Tibial nerve (tissue), 4 donors: Measurements from ENCODE around the gene ASPM. TPM values are rescaled to one million over a fixed set of nuclear protein-coding genes. Genes with fewer than 3 reads are reported as not detected.

ENCODE experiments used
- DNase-seq, 2 donors: peaks; one replicate each; pipeline ENCODE4 v3.0.0-alpha.2; 2019; ENCODE audit warnings: low spot score in 2 of 2
- H3K27ac ChIP-seq, 4 donors: fragments of 200-600 bp; sonication (generic) in 3 of 4; one replicate each; pipeline ENCODE4 v1.5.1; 2017 to 2019; ENCODE audit warnings: mild to moderate bottlenecking in 1 of 4
- H3K27me3 ChIP-seq, 2 donors: fragments of 200-600 bp; sonication (generic) in 1 of 2; one replicate each; pipeline versions ENCODE4 v1.5.1 to v1.6.0; 2017 to 2019
- H3K36me3 ChIP-seq, 3 donors: fragments of 200-600 bp; sonication (generic); one replicate each; pipeline ENCODE4 v1.5.1; 2018 to 2019
- H3K4me1 ChIP-seq, 4 donors: fragments of 200-600 bp; sonication (generic) in 3 of 4; one replicate each; pipeline ENCODE4 v1.5.1; 2017 to 2019
- H3K4me3 ChIP-seq, 4 donors: fragments of 200-600 bp; sonication (generic) in 3 of 4; one replicate each; pipeline ENCODE4 v1.5.1; 2017 to 2019; ENCODE audit warnings: mild to moderate bottlenecking in 1 of 4, moderate library complexity in 1 of 4
- H3K9me3 ChIP-seq, 4 donors: fragments of 200-600 bp; sonication (generic) in 3 of 4; one replicate each; pipeline ENCODE4 v1.5.1; 2017 to 2019
- EP300 ChIP-seq, 2 donors: sonication (generic); formaldehyde crosslinking; IDR thresholded peaks; one replicate each; pipeline ENCODE4 v1.6.1; 2017; ENCODE audit warnings: antibody characterized with exemption in 2 of 2, mild to moderate bottlenecking in 1 of 2
- POLR2A ChIP-seq, 2 donors: fragments of 450-650 bp; IDR thresholded peaks; one replicate each; pipeline ENCODE4 v1.6.1; 2017; ENCODE audit warnings: antibody characterized with exemption in 2 of 2, mild to moderate bottlenecking in 2 of 2, moderate library complexity in 2 of 2
- WGBS, 2 donors: methylation state at CpG; one replicate each; pipeline ENCODE4 v1.1.5; 2018; 5-methylcytosine and 5-hydroxymethylcytosine counted together
- total RNA-seq, 4 donors: library from RNA; depleted of rRNA; stranded (reverse); fragments of >200 nt; gene quantifications; one replicate each; pipeline ENCODE4 v1.1.0, GENCODE V29; 2016
- TF ChIP-seq, protein P1 (sequence below), 5 experiments: fragments of 200-600 bp in 3 of 5; fragments of 450-650 bp in 2 of 5; sonication (generic) in 3 of 5; IDR thresholded peaks; one replicate each; pipeline ENCODE4 v1.5.1; 2016 to 2019; ENCODE audit warnings: antibody characterized with exemption in 5 of 5, mild to moderate bottlenecking in 3 of 5, moderate library complexity in 2 of 5

ASPM gene
- total RNA-seq: under 1 TPM in 3 of 4 donors, not detected in 1; 0.22 to 0.60 (median 0.59) TPM

DNA sequence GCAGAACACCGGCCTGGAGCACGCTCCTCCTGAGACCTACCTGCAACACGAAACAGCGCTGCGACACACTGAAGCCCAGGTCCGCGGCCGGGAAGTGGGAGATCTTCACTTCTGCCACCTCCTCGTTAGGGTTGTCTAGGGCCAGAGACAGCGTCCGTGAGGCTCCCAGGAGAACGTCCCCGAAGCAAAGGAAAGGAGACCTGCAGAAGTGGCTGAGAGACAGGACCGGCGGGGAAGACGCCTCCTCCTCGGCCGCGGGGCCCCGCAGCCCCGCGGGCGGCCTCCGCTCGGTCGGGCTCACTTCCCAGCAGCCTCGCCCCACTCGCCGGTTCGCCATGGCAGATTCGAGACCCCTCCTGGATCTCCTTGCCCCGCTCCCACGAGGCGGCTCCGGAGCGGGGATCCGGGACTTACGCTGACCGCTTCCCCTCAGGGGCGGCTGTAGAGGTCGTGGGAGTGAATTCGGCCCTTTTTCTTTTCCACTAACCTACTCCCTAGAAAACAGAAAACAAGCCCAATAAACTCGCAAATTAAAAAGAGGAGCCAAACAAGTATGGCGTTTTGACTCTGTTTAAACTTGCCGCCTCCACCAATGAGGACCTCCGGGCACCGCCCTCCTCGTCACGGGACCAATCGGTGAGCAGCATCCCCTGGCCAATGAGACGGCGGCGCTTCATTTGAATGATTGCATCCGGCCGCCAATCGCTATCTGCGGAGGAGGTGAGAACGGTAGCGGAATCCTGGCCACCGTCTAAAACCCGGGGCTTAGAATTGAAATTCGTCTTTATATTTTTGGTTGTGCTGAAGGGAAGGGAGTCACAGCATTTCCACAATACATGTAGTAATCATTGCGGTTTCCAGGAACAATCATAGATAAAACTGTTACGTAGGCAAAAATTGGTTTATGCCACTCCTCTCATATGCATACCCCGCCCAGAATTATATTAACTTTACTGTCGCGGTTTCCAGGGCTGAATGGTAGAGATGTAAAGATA lies at the start of gene ASPM:
Gene ASPM, minus strand, starts transcription at position 569 of the 995 bp plus-strand sequence. Its CDS starts 232 bp downstream, at position 337.
- Histone ChIP-seq H3K9me3 (no peaks in the 10 kb centered on the region), H3K4me1 (peaks cover 0 to 26% (median 0%) of the 10 kb centered on the region in 4 donors), H3K27me3 (peaks cover 0 to 3% of the 10 kb centered on the region in 2 donors), H3K4me3 (peak within 1 kb of the TSS; percentile 43 to 65 (median 63)), H3K36me3 (no peaks in the 10 kb centered on the region), H3K27ac (peak within 1 kb of the TSS in 2 of 4 donors; percentile 50 to 54)
- peak; percentile 87 to 91 for DNase-seq
- WGBS, 2 donors: 1 to 2% methylated on average over 65 to 67 of the region's 67 CpGs
- peak in 1 of 2 donors; percentile 41 for TF ChIP-seq EP300 (IDR thresholded peaks at IDR 0.05)
- TF ChIP-seq, protein P1, sequence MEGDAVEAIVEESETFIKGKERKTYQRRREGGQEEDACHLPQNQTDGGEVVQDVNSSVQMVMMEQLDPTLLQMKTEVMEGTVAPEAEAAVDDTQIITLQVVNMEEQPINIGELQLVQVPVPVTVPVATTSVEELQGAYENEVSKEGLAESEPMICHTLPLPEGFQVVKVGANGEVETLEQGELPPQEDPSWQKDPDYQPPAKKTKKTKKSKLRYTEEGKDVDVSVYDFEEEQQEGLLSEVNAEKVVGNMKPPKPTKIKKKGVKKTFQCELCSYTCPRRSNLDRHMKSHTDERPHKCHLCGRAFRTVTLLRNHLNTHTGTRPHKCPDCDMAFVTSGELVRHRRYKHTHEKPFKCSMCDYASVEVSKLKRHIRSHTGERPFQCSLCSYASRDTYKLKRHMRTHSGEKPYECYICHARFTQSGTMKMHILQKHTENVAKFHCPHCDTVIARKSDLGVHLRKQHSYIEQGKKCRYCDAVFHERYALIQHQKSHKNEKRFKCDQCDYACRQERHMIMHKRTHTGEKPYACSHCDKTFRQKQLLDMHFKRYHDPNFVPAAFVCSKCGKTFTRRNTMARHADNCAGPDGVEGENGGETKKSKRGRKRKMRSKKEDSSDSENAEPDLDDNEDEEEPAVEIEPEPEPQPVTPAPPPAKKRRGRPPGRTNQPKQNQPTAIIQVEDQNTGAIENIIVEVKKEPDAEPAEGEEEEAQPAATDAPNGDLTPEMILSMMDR (IDR thresholded peaks at IDR 0.05): no peak

DNA sequence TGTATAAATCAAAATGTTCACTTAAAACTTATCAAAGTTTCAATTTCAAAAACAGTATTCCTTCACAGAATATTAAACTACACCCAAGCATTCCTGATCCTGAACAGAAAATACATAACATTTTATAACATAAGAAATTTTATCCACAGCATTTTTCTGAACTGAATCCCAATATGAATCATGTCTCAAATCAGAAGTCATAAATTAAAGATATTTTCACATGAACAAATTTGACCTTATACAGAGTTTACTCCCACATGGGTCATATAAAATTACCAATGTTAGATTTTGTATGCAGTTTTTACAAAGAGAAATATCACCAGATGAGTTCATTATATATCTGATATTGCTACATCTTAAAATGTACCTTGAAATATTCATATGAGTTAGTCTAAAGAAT lies 48.6 kb upstream of the ASPM start:
- no peak for DNase-seq
- H3K9me3 ChIP-seq: no peaks in the 10 kb centered on the region
- H3K27me3 ChIP-seq: no peaks in the 10 kb centered on the region
- no peak for TF ChIP-seq EP300 (IDR thresholded peaks at IDR 0.05)
- TF ChIP-seq, protein P1 (IDR thresholded peaks at IDR 0.05): no peak
- TF ChIP-seq POLR2A (IDR thresholded peaks at IDR 0.05): no peak
- no peak overlapping the region for H3K27ac ChIP-seq
- peaks cover 0 to 17% (median 0%) of the 10 kb centered on the region in 3 donors for H3K36me3 ChIP-seq
- H3K4me1 ChIP-seq: peaks cover 0 to 66% (median 20%) of the 10 kb centered on the region in 4 donors
- no peak overlapping the region for H3K4me3 ChIP-seq

DNA sequence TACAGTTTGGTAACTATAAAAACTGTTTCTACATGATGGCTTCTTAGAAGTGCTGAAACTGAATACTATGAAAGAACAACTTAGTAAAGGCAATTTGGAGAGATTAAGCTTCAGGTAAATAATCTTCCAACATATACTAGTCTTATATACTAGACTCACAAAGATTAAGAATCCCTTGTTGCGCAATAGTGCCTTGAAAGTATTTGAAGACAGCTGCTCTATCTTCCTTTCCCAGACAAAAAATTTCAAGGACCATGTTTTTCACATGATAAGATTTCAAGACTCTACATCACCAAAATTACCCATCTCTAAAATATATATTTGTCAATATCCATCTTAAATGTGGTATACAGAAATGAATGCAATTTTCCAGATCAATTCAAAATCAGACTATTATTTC lies 37.7 kb upstream of the ASPM start:
- Histone ChIP-seq H3K4me3 (no peak overlapping the region), H3K9me3 (no peaks in the 10 kb centered on the region), H3K4me1 (no peaks in the 10 kb centered on the region), H3K36me3 (peaks cover 0 to 71% (median 6%) of the 10 kb centered on the region in 3 donors), H3K27me3 (no peaks in the 10 kb centered on the region), H3K27ac (no peak overlapping the region)
- WGBS, 2 donors: 93 to 96% methylated on average over 1 of the region's 1 CpG
- TF ChIP-seq POLR2A (IDR thresholded peaks at IDR 0.05) (no peak), EP300 (IDR thresholded peaks at IDR 0.05) (no peak)
- TF ChIP-seq, protein P1 (IDR thresholded peaks at IDR 0.05): no peak
- DNase-seq: no peak

- Histone ChIP-seq H3K27me3 (no peaks in the 10 kb centered on the region), H3K9me3 (no peaks in the 10 kb centered on the region), H3K4me3 (no peak overlapping the region), H3K4me1 (no peaks in the 10 kb centered on the region), H3K27ac (no peak overlapping the region), H3K36me3 (peaks cover 0 to 67% (median 6%) of the 10 kb centered on the region in 3 donors)
- TF ChIP-seq EP300 (IDR thresholded peaks at IDR 0.05) (no peak), POLR2A (IDR thresholded peaks at IDR 0.05) (no peak)
- TF ChIP-seq, protein P1 (IDR thresholded peaks at IDR 0.05): no peak
- DNase-seq: no peak
- 90% methylated on average over 5 of the region's 5 CpGs for WGBS, 2 donors
Observed at GRCh38 chr1:197183195-197183748, 36.8 kb upstream of the ASPM start.

- no peak for DNase-seq
- Histone ChIP-seq H3K4me1 (no peaks in the 10 kb centered on the region), H3K27me3 (no peaks in the 10 kb centered on the region), H3K36me3 (peaks cover 0 to 61% (median 4%) of the 10 kb centered on the region in 3 donors), H3K4me3 (no peak overlapping the region), H3K27ac (no peak overlapping the region), H3K9me3 (no peaks in the 10 kb centered on the region)
- WGBS, 2 donors: 93 to 96% methylated on average over 3 of the region's 3 CpGs
- TF ChIP-seq EP300 (IDR thresholded peaks at IDR 0.05) (no peak), POLR2A (IDR thresholded peaks at IDR 0.05) (no peak)
- TF ChIP-seq, protein P1 (IDR thresholded peaks at IDR 0.05): no peak
Observed at GRCh38 chr1:197182716-197183115, 36.2 kb upstream of the ASPM start.
